Breast epithelium (tissue), 4 donors: Measurements from ENCODE around the gene OXCT1. TPM values are rescaled to one million over a fixed set of nuclear protein-coding genes. Genes with fewer than 3 reads are reported as not detected.

Source experiments
- DNase-seq, 2 donors: peaks; one replicate each; pipeline ENCODE4 v3.0.0-alpha.2; 2019; ENCODE audit warnings: low spot score in 2 of 2
- H3K27ac ChIP-seq, 2 donors: fragments of 200-600 bp; sonication (generic) in 1 of 2; one replicate each; pipeline ENCODE4 v1.5.1; 2016 to 2019; ENCODE audit warnings: mild to moderate bottlenecking in 1 of 2
- H3K27me3 ChIP-seq, 2 donors: fragments of 200-600 bp; sonication (generic) in 1 of 2; one replicate each; pipeline versions ENCODE4 v1.5.1 to v1.6.0; 2017 to 2019; ENCODE audit warnings: control low read depth in 1 of 2, mild to moderate bottlenecking in 1 of 2
- H3K36me3 ChIP-seq: fragments of 200-600 bp; one replicate; pipeline ENCODE4 v1.5.1; 2019
- H3K4me1 ChIP-seq, 2 donors: fragments of 200-600 bp; sonication (generic); one replicate each; pipeline ENCODE4 v1.5.1; 2016 to 2019; ENCODE audit warnings: control low read depth in 1 of 2
- H3K4me3 ChIP-seq, 3 donors: fragments of 200-600 bp; sonication (generic); 1 replicate in 2 of 3; 2 replicates in 1 of 3; pipeline ENCODE4 v1.5.1; 2016 to 2019; ENCODE audit warnings: mild to moderate bottlenecking in 3 of 3, moderate library complexity in 2 of 3
- H3K9me3 ChIP-seq, 2 donors: fragments of 200-600 bp; sonication (generic) in 1 of 2; one replicate each; pipeline ENCODE4 v1.5.1; 2016 to 2019; ENCODE audit warnings: control low read depth in 1 of 2
- POLR2A ChIP-seq: fragments of 450-650 bp; IDR thresholded peaks from one replicate; pipeline ENCODE4 v1.6.1; 2016; ENCODE audit warnings: antibody characterized with exemption, mild to moderate bottlenecking, moderate library complexity
- POLR2AphosphoS5 ChIP-seq, 3 donors: sonication (generic); formaldehyde crosslinking; IDR thresholded peaks; one replicate each; pipeline ENCODE4 v1.6.1; 2017; ENCODE audit warnings: antibody characterized with exemption in 3 of 3
- intact Hi-C: fragments of 100-400 bp; cut with DNase I; formaldehyde crosslinking; loops from one replicate; pipeline ENCODE4 v1.15.1; 2023; ENCODE audit warnings: low total_unique reads
- total RNA-seq, 3 donors: library from RNA; depleted of rRNA; stranded (reverse); fragments of >200 nt; gene quantifications; one replicate each; pipeline ENCODE4 v1.1.0, GENCODE V29; 2016
- TF ChIP-seq, protein P1 (sequence below), 3 donors: fragments of 450-650 bp; IDR thresholded peaks; one replicate each; pipeline ENCODE4 v1.5.1; 2016 to 2017; ENCODE audit warnings: antibody characterized with exemption in 3 of 3, mild to moderate bottlenecking in 3 of 3, moderate library complexity in 3 of 3

The OXCT1 gene
- 10 to 100 TPM; 19.3 to 49.4 (median 21.8) TPM for total RNA-seq

DNA sequence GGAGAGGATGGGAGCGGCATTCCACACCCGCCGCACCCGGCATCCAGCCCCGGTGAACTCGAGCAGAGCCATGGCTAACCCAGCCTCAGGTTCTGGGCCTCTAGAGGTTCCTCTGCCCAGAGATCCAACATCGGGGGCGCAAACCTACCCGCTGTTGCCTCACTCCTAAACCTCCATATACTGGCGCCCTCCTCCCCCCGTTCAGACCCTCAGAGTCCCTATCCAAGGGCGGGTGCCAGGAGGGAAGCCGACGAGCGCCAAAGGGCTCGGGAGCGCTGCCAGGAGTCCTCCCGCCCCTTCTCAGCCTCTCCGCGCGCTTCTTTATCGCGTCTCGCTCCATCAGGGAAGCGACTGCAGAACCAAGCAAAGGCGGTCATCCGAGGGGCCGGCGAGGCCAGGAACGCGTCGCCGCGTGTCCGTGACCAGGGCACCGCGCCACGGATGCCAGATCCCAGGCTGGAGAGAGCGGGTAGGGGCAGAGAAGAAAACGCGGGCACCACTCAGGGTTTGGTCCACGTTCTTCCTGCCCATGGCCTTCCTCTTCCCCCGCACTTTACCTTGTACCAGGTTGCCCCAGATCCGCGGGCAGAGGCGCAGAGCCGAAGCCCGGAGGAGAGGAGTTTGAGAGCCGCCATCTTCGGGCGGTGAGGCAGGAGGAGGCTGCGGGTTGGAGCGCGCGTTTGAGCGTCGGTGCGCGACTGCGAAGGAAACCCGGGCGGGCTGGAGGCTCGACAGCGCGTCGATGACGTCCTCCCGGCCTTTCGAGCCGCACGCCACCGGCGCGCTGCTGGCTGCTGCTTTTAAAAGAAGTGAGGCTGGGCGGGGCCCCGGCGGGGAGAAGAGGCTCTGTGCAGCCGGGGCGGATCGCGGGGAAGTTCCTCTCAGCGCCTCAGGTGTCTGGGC, at the start of gene OXCT1:
Gene OXCT1, minus strand, starts transcription at position 702 of the 903 bp plus-strand sequence. Its CDS starts 67 bp downstream, at position 635.
- intact Hi-C loops = no loop called here

DNA sequence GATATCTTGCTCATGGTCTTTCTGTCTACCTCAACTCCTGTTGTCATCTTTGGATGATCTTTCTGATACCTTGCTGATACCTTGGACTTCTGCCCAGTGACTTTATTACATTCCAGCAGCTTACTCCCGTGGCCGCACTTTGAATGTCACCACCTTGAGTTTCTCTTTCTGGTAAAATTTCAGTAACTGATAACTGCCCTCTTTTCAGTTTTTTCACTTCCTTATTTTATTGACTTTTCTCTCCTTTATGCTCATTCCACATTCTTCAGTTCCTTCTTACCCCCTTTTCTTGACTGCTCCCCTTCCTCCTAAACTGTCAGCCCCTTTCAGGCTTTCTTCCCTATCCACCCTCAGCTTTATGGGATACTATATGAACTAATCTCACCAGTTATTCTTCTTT, 47.9 kb upstream of the OXCT1 start:
- H3K4me1 ChIP-seq = no peaks in the 10 kb centered on the region
- DNase-seq = no peak
- H3K36me3 ChIP-seq = no peaks in the 10 kb centered on the region
- H3K4me3 ChIP-seq = no peak overlapping the region
- H3K27ac ChIP-seq = no peak overlapping the region
- no peaks in the 10 kb centered on the region for H3K9me3 ChIP-seq
- intact Hi-C loops = no loop called here
- H3K27me3 ChIP-seq = no peaks in the 10 kb centered on the region
- no peak for TF ChIP-seq POLR2AphosphoS5 (IDR thresholded peaks at IDR 0.05)
- no peak for TF ChIP-seq POLR2A
- TF ChIP-seq, protein P1, sequence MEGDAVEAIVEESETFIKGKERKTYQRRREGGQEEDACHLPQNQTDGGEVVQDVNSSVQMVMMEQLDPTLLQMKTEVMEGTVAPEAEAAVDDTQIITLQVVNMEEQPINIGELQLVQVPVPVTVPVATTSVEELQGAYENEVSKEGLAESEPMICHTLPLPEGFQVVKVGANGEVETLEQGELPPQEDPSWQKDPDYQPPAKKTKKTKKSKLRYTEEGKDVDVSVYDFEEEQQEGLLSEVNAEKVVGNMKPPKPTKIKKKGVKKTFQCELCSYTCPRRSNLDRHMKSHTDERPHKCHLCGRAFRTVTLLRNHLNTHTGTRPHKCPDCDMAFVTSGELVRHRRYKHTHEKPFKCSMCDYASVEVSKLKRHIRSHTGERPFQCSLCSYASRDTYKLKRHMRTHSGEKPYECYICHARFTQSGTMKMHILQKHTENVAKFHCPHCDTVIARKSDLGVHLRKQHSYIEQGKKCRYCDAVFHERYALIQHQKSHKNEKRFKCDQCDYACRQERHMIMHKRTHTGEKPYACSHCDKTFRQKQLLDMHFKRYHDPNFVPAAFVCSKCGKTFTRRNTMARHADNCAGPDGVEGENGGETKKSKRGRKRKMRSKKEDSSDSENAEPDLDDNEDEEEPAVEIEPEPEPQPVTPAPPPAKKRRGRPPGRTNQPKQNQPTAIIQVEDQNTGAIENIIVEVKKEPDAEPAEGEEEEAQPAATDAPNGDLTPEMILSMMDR (IDR thresholded peaks at IDR 0.05) = no peak

More for the DNA sequence above, at the start of gene OXCT1:
- DNase-seq = peak; percentile 76
- Histone ChIP-seq H3K27me3 (no peaks in the 10 kb centered on the region), H3K4me3 (peak within 1 kb of the TSS; percentile 62 to 95 (median 82)), H3K36me3 (no peaks in the 10 kb centered on the region), H3K27ac (peak within 1 kb of the TSS; percentile 94 to 96), H3K4me1 (peaks cover 0 to 6% of the 10 kb centered on the region in 2 donors), H3K9me3 (no peaks in the 10 kb centered on the region)
- TF ChIP-seq POLR2A = peak; percentile 52
- TF ChIP-seq POLR2AphosphoS5 (IDR thresholded peaks at IDR 0.05) = peak; percentile 43 to 85 (median 83)
- TF ChIP-seq, protein P1 (IDR thresholded peaks at IDR 0.05) = no peak

DNA sequence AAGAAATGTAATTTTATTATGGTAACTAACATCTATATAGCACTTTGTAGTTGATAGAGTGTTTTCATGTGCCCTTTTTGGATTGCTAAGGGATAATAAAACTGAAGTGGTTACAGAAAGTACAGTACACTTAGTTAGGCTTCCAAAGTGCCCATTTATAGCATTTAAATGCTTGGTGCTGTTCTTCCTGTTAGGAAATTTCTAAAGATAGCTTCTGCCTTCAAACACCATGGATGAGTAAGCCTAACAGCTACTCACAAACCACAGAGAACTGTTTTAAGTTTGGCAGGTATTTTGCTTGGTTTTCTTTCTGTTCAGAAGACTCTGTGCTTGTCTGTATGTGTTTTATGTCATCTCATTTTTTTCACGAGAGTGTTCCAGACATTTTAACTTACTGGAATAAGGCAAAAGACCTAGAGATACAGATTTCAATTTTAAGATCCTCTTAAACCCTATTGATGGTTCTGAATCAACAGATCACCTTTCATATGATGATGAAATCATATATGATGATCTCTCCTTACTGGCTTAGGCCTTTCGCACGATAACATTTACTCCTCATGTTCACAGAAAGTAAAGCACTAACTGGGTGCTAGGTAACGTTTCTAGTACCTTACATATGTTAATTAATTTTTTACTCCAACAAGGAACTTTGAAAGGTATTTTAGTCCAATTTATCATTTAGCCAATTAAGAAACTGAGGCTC, 38.3 kb upstream of the OXCT1 start:
- Histone ChIP-seq H3K9me3 (no peaks in the 10 kb centered on the region), H3K4me1 (peaks cover 0 to 7% of the 10 kb centered on the region in 2 donors), H3K27ac (no peak overlapping the region), H3K27me3 (no peaks in the 10 kb centered on the region), H3K4me3 (no peak overlapping the region), H3K36me3 (no peaks in the 10 kb centered on the region)
- no peak for DNase-seq
- intact Hi-C loops = no loop called here
- no peak for TF ChIP-seq POLR2AphosphoS5 (IDR thresholded peaks at IDR 0.05)
- TF ChIP-seq, protein P1 (IDR thresholded peaks at IDR 0.05) = no peak

DNA sequence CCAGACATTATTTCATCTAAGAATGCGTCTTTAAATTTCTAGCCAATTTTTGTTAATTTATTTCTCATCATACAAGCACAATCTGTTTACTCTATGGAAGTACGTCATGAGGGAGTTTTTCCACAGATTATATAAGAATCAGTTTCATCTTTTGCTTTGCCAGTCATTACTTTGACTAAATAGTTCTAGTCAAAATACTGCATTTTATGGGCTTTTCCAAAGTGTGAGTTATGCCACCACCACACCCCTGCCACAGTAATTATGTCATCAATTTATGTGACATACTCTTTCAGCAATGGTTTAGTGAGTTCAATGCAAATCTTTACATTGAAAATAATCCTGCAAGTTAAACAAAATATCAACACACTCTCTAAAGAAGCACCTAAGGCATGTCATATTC, 35.9 kb upstream of the OXCT1 start:
- Histone ChIP-seq H3K27ac (no peak overlapping the region), H3K9me3 (no peaks in the 10 kb centered on the region), H3K4me1 (peaks cover 0 to 7% of the 10 kb centered on the region in 2 donors), H3K4me3 (no peak overlapping the region), H3K36me3 (no peaks in the 10 kb centered on the region), H3K27me3 (no peaks in the 10 kb centered on the region)
- DNase-seq = no peak
- TF ChIP-seq, protein P1 (IDR thresholded peaks at IDR 0.05) = no peak
- TF ChIP-seq POLR2AphosphoS5 (IDR thresholded peaks at IDR 0.05) = no peak
- no peak for TF ChIP-seq POLR2A
- intact Hi-C loops = no loop called here
